NT2/D1 (cell line): ENCODE data around the gene STX19.

Source experiments
- SUZ12 ChIP-seq: IDR thresholded peaks from 2 replicates; pipeline ENCODE4 v1.6.1; 2011; ENCODE audit not compliant: insufficient read length, insufficient read depth; ENCODE audit errors: extremely low read depth
- YY1 ChIP-seq: IDR thresholded peaks from 2 replicates; pipeline ENCODE4 v1.6.1; 2011; ENCODE audit not compliant: insufficient read length, insufficient read depth
- ZNF274 ChIP-seq: IDR thresholded peaks from 2 replicates; pipeline ENCODE4 v1.6.1; 2011; ENCODE audit warnings: mild to moderate bottlenecking, low read depth, low read length

GRCh38 chr3:94069194-94069813, 40.9 kb upstream of the STX19 start:
- no peak for TF ChIP-seq ZNF274
- no peak for TF ChIP-seq SUZ12
- TF ChIP-seq YY1 = no peak
